Esophagus squamous epithelium (tissue), 4 donors: Measurements from ENCODE around the gene DHRS2.

Experiments
- POLR2A ChIP-seq, 4 donors: fragments of 450-650 bp; IDR thresholded peaks; one replicate each; pipeline ENCODE4 v1.6.1; 2017; ENCODE audit warnings: antibody characterized with exemption in 4 of 4, mild to moderate bottlenecking in 4 of 4, moderate library complexity in 3 of 4
- TF ChIP-seq, protein P1 (sequence below), 6 experiments: fragments of 450-650 bp in 4 of 6; fragments of 200-600 bp in 2 of 6; sonication (generic) in 2 of 6; IDR thresholded peaks; one replicate each; pipeline ENCODE4 v1.5.1; 2016 to 2019; ENCODE audit warnings: antibody characterized with exemption in 6 of 6, mild to moderate bottlenecking in 4 of 6, moderate library complexity in 4 of 6

- TF ChIP-seq, protein P1, sequence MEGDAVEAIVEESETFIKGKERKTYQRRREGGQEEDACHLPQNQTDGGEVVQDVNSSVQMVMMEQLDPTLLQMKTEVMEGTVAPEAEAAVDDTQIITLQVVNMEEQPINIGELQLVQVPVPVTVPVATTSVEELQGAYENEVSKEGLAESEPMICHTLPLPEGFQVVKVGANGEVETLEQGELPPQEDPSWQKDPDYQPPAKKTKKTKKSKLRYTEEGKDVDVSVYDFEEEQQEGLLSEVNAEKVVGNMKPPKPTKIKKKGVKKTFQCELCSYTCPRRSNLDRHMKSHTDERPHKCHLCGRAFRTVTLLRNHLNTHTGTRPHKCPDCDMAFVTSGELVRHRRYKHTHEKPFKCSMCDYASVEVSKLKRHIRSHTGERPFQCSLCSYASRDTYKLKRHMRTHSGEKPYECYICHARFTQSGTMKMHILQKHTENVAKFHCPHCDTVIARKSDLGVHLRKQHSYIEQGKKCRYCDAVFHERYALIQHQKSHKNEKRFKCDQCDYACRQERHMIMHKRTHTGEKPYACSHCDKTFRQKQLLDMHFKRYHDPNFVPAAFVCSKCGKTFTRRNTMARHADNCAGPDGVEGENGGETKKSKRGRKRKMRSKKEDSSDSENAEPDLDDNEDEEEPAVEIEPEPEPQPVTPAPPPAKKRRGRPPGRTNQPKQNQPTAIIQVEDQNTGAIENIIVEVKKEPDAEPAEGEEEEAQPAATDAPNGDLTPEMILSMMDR (IDR thresholded peaks at IDR 0.05) = no peak
- no peak for TF ChIP-seq POLR2A (IDR thresholded peaks at IDR 0.05)
Measured at GRCh38 chr14:23636317-23637211, at the start of gene DHRS2.
